ENCODE measurements around the gene NMT1.

DNA sequence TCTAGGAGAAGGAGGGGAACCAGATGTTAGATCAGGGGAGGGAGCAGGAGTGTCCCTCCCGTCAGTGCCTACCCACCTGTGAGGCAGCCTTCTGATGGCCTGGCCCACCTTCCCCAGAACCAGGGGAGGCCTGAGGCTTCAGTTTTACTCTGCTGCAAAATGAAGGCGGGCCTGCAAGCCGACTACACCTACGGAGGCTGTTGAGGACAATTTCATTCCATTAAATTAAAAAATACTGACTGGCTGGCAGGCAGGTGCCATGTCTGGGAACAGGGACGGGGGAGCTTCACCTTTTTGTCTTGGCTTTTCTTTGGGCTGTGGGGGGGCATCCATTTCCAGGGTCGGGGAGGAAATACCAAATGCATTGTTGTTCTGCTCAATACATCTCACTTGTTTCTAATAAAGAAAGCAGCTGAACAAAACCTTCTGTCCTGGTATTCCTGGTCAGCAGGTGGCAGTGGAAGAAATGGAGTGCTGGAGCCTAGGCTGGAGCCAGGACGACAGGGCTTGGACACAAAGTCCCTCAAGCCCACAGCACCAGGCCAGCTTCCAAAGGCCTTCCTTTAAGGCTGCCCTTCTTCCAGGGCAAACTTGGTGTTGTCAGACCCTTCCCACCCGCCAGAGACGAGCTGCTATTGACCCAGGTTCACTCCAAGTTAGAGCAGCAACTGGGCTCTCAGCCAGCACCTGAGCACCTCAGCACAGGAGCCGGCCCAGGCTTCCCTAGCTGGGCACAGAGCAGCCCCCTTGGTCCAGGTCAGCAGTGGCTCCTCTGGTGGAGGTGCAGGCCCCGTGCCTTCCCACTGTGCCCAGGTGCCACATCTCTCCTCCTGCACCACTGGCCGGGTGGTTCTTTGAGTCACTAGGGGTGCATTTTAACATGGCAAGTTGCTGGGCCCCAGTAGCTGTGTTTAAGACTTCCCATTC is 47.7 kb downstream of the NMT1 start:
- TF ChIP-seq CTCF (IDR thresholded peaks at IDR 0.05; ENCODE audit: low read length) (no peak), EZH2 (optimal IDR thresholded peaks at IDR 0.05; ENCODE audit: low read depth, low read length) (no peak)

Data from MM.1S (cell line).